Loucy (cell line): ENCODE measurements around the gene IGFLR1.

Experiments
- H2AFZ ChIP-seq: fragments of 200-600 bp; sonication (generic); 2 replicates; pipeline ENCODE4 v1.6.0; 2016; ENCODE audit warnings: antibody characterized with exemption, mild to moderate bottlenecking, low read length, moderate library complexity
- H3F3A ChIP-seq: fragments of 200-600 bp; 2 replicates; pipeline ENCODE4 v1.6.0; 2016; ENCODE audit warnings: antibody characterized with exemption, low read depth, mild to moderate bottlenecking
- H3K27me3 ChIP-seq: fragments of 200-600 bp; sonication (generic); 2 replicates; pipeline ENCODE4 v1.6.1; 2014; ENCODE audit warnings: low read length, mild to moderate bottlenecking; ENCODE audit not compliant: insufficient read depth, poor library complexity, severe bottlenecking
- H3K36me3 ChIP-seq: fragments of 200-600 bp; sonication (generic); 2 replicates; pipeline ENCODE4 v1.6.1; 2016; ENCODE audit warnings: low read length; ENCODE audit not compliant: insufficient read depth
- H3K4me1 ChIP-seq: fragments of 200-600 bp; sonication (generic); 2 replicates; pipeline ENCODE4 v1.5.1; 2014; ENCODE audit warnings: low read length, mild to moderate bottlenecking; ENCODE audit not compliant: insufficient read depth, poor library complexity, severe bottlenecking
- H3K4me2 ChIP-seq: fragments of 200-600 bp; sonication (generic); 2 replicates; pipeline ENCODE4 v1.6.0; 2014; ENCODE audit warnings: antibody characterized with exemption, low read length, low read depth, mild to moderate bottlenecking; ENCODE audit not compliant: poor library complexity, severe bottlenecking
- H3K4me3 ChIP-seq: fragments of 200-600 bp; sonication (generic); 2 replicates; pipeline ENCODE4 v1.5.1; 2014; ENCODE audit warnings: low read length, mild to moderate bottlenecking, mixed read lengths; ENCODE audit not compliant: poor library complexity, severe bottlenecking
- H3K79me2 ChIP-seq: fragments of 200-600 bp; sonication (generic); 2 replicates; pipeline ENCODE4 v1.6.1; 2014; ENCODE audit warnings: low read length; ENCODE audit not compliant: insufficient read depth
- H3K9ac ChIP-seq: fragments of 200-600 bp; sonication (generic); 2 replicates; pipeline ENCODE4 v1.6.0; 2014; ENCODE audit warnings: mild to moderate bottlenecking, low read depth, low read length, moderate library complexity; ENCODE audit not compliant: poor library complexity, severe bottlenecking
- H3K9me2 ChIP-seq: fragments of 200-600 bp; sonication (generic); replicated peaks from 2 replicates; pipeline ENCODE4 v1.6.1; 2016; ENCODE audit warnings: low read depth, low read length, mixed read lengths
- H3K9me3 ChIP-seq: fragments of 200-600 bp; sonication (generic); 2 replicates; pipeline ENCODE4 v1.6.1; 2014; ENCODE audit warnings: mild to moderate bottlenecking, antibody characterized with exemption, low read length, low read depth; ENCODE audit not compliant: insufficient read depth
- H4K20me1 ChIP-seq: fragments of 200-600 bp; sonication (generic); 2 replicates; pipeline ENCODE4 v1.6.0; 2014; ENCODE audit warnings: antibody characterized with exemption, low read length, mild to moderate bottlenecking; ENCODE audit not compliant: insufficient read depth, poor library complexity, severe bottlenecking
- CTCF ChIP-seq: fragments of 200-600 bp; sonication (generic); conservative IDR thresholded peaks from 2 replicates; pipeline ENCODE4 v1.5.1; 2014; ENCODE audit warnings: mild to moderate bottlenecking, antibody characterized with exemption, low read length
- EZH2phosphoT487 ChIP-seq: fragments of 200-600 bp; IDR thresholded peaks from 2 replicates; pipeline ENCODE4 v1.6.1; 2018; ENCODE audit warnings: antibody characterized with exemption, mild to moderate bottlenecking, moderate library complexity, borderline replicate concordance

IGFLR1 gene

GRCh38 chr19:35721374-35721773, 20.9 kb downstream of the IGFLR1 start:
- TF ChIP-seq CTCF: no peak
- TF ChIP-seq EZH2phosphoT487: no peak
- peaks cover 42% of the 10 kb centered on the region for H3K79me2 ChIP-seq

DNA sequence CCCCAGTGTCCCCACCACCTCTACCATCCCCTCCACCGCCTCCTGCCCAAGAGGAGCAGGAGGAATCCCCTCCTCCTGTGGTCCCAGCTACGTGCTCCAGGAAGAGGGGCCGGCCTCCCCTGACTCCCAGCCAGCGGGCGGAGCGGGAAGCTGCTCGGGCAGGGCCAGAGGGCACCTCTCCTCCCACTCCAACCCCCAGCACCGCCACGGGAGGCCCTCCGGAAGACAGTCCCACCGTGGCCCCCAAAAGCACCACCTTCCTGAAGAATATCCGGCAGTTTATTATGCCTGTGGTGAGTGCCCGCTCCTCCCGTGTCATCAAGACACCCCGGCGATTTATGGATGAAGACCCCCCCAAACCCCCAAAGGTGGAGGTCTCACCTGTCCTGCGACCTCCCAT, 21.6 kb downstream of the IGFLR1 start:
- no peak overlapping the region for H3K4me3 ChIP-seq
- peaks cover 27% of the 10 kb centered on the region for H4K20me1 ChIP-seq
- H3K4me1 ChIP-seq: peaks cover 20% of the 10 kb centered on the region
- TF ChIP-seq EZH2phosphoT487 (no peak), CTCF (no peak)
- peaks cover 45% of the 10 kb centered on the region for H3K79me2 ChIP-seq
- H3K9ac ChIP-seq: no peak overlapping the region
- H3K9me2 ChIP-seq: no peaks in the 10 kb centered on the region
- H3K36me3 ChIP-seq: peaks cover 38% of the 10 kb centered on the region; the same call in 1 of the 2 replicates
- H3K9me3 ChIP-seq: no peaks in the 10 kb centered on the region
- no peaks in the 10 kb centered on the region for H3F3A ChIP-seq
- no peak overlapping the region for H3K4me2 ChIP-seq
- no peak overlapping the region for H2AFZ ChIP-seq
- no peaks in the 10 kb centered on the region for H3K27me3 ChIP-seq

More at GRCh38 chr19:35721374-35721773, 20.9 kb downstream of the IGFLR1 start:
- peaks cover 17% of the 10 kb centered on the region for H3K4me1 ChIP-seq
- H3K4me3 ChIP-seq: no peak overlapping the region
- H3K27me3 ChIP-seq: no peaks in the 10 kb centered on the region
- no peak overlapping the region for H3K9ac ChIP-seq
- no peak overlapping the region for H2AFZ ChIP-seq
- H3K9me2 ChIP-seq: no peaks in the 10 kb centered on the region
- peak overlapping the region; percentile 38 for H3K4me2 ChIP-seq
- peaks cover 46% of the 10 kb centered on the region; the same call in 1 of the 2 replicates for H3K36me3 ChIP-seq
- H3F3A ChIP-seq: no peaks in the 10 kb centered on the region
- H4K20me1 ChIP-seq: peaks cover 27% of the 10 kb centered on the region
- no peaks in the 10 kb centered on the region for H3K9me3 ChIP-seq

GRCh38 chr19:35720163-35720524, 22.1 kb downstream of the IGFLR1 start:
- Histone ChIP-seq H3K4me3 (no peak overlapping the region), H4K20me1 (peaks cover 27% of the 10 kb centered on the region), H3K9me2 (no peaks in the 10 kb centered on the region), H2AFZ (no peak overlapping the region), H3F3A (no peaks in the 10 kb centered on the region), H3K79me2 (peaks cover 50% of the 10 kb centered on the region), H3K9ac (no peak overlapping the region), H3K27me3 (no peaks in the 10 kb centered on the region), H3K9me3 (no peaks in the 10 kb centered on the region), H3K4me1 (peaks cover 25% of the 10 kb centered on the region), H3K36me3 (peaks cover 33% of the 10 kb centered on the region; the same call in 1 of the 2 replicates), H3K4me2 (peak overlapping the region; percentile 92)
- TF ChIP-seq CTCF (no peak), EZH2phosphoT487 (no peak)
